Keratinocyte (primary cell): ENCODE measurements around the gene PTPN13. TPM values are rescaled to one million over a fixed set of nuclear protein-coding genes. Genes with fewer than 3 reads are reported as not detected.

Experiments
- DNase-seq: peaks from one replicate; pipeline ENCODE4 v3.0.0-alpha.2; 2011; ENCODE audit warnings: low read depth, missing footprints, low spot score
- FAIRE-seq: peaks from 2 replicates; lab custom pipeline; 2011; peaks lifted over from hg19 to GRCh38; lab: Jason Lieb, UNC
- H2AFZ ChIP-seq: 2 replicates; pipeline ENCODE4 v1.6.0; 2012; ENCODE audit warnings: low read length, control low read depth, inconsistent platforms; ENCODE audit not compliant: control insufficient read depth
- H3K27ac ChIP-seq: 2 replicates; pipeline ENCODE4 v1.5.1; 2011; ENCODE audit warnings: low read length; ENCODE audit not compliant: control insufficient read depth, insufficient read depth
- H3K27me3 ChIP-seq: 3 replicates; pipeline ENCODE4 v1.6.0; 2011; ENCODE audit warnings: low read length; ENCODE audit not compliant: control insufficient read depth, insufficient read depth; ENCODE audit errors: extremely low read depth
- H3K36me3 ChIP-seq, 2 experiments: 2 replicates in 1 of 2; 3 replicates in 1 of 2; pipeline ENCODE4 v1.5.1; 2011; ENCODE audit warnings: low read length in 2 of 2, mild to moderate bottlenecking in 1 of 2; ENCODE audit not compliant: control insufficient read depth in 2 of 2, insufficient read depth in 2 of 2; ENCODE audit errors: extremely low read depth in 1 of 2
- H3K4me1 ChIP-seq: 3 replicates; pipeline ENCODE4 v1.5.1; 2011; ENCODE audit warnings: low read length; ENCODE audit not compliant: control insufficient read depth, insufficient read depth; ENCODE audit errors: extremely low read depth
- H3K4me2 ChIP-seq: 3 replicates; pipeline ENCODE4 v1.6.0; 2011; ENCODE audit warnings: low read depth, low read length; ENCODE audit not compliant: control insufficient read depth, insufficient read depth; ENCODE audit errors: extremely low read depth
- H3K4me3 ChIP-seq, 3 experiments: fragments of 200-600 bp in 1 of 3; sonication (generic) in 1 of 3; 2 replicates in 2 of 3; 3 replicates in 1 of 3; pipeline ENCODE4 v1.5.1; 2011 to 2016; ENCODE audit warnings: low read length in 3 of 3, mild to moderate bottlenecking in 3 of 3, control low read depth in 2 of 3, inconsistent platforms in 1 of 3, low read depth in 1 of 3, mixed read lengths in 1 of 3, mixed run types in 1 of 3, moderate library complexity in 1 of 3; ENCODE audit not compliant: control insufficient read depth in 2 of 3, insufficient read depth in 2 of 3; ENCODE audit errors: extremely low read depth in 1 of 3
- H3K79me2 ChIP-seq: 2 replicates; pipeline ENCODE4 v1.6.0; 2012; ENCODE audit warnings: low read length; ENCODE audit not compliant: control insufficient read depth, insufficient read depth
- H3K9ac ChIP-seq: 3 replicates; pipeline ENCODE4 v1.6.0; 2011; ENCODE audit warnings: low read length; ENCODE audit not compliant: control insufficient read depth, insufficient read depth; ENCODE audit errors: extremely low read depth
- H3K9me1 ChIP-seq: 3 replicates; pipeline ENCODE4 v1.6.0; 2011; ENCODE audit warnings: low read length; ENCODE audit not compliant: control insufficient read depth, insufficient read depth; ENCODE audit errors: extremely low read depth
- H3K9me3 ChIP-seq: 2 replicates; pipeline ENCODE4 v1.5.1; 2012; ENCODE audit warnings: low read depth, low read length; ENCODE audit not compliant: control insufficient read depth
- H4K20me1 ChIP-seq: 3 replicates; pipeline ENCODE4 v1.6.0; 2011; ENCODE audit warnings: low read length; ENCODE audit not compliant: control insufficient read depth, insufficient read depth; ENCODE audit errors: extremely low read depth
- CTCF ChIP-seq, 3 experiments: IDR thresholded peaks in 1 of 3; conservative IDR thresholded peaks in 1 of 3; optimal IDR thresholded peaks in 1 of 3; 2 replicates in 2 of 3; 3 replicates in 1 of 3; pipeline versions ENCODE3 to v1.5.1; 2011; ENCODE audit warnings: low read length in 3 of 3, mild to moderate bottlenecking in 3 of 3, moderate library complexity in 2 of 3, control low read depth in 1 of 3, inconsistent platforms in 1 of 3; ENCODE audit not compliant: insufficient read depth in 2 of 3; ENCODE audit errors: extremely low read depth in 1 of 3
- EZH2 ChIP-seq: IDR thresholded peaks from one replicate; pipeline ENCODE4 v1.6.1; 2012; ENCODE audit warnings: inconsistent platforms, mild to moderate bottlenecking, low read length, moderate library complexity
- dilution Hi-C: fragments of 300-500 bp; cut with MboI; formaldehyde crosslinking; loops from one replicate; pipeline ENCODE4 v1.7.0; 2020; ENCODE audit warnings: low sequenced_read_pairs; ENCODE audit not compliant: extremely low pct_ligation_motif_present
- polyA plus RNA-seq, 5 experiments: library from polyadenylated mRNA; depleted of rRNA in 3 of 5; stranded (reverse) in 3 of 5; stranded (forward) in 1 of 5; unstranded in 1 of 5; fragments of >200 nt; gene quantifications; 1 replicate in 1 of 5; 2 replicates in 3 of 5; 3 replicates in 1 of 5; pipeline versions ENCODE4 v1.2.1 to v1.2.3, GENCODE V29; 2011 to 2012; ENCODE audit warnings: missing spikeins in 2 of 5, low read depth in 1 of 5, low replicate concordance in 1 of 5

PTPN13 gene
- polyA plus RNA-seq, 1 donor (not counting 4 experiments of a cell fraction or from before 2014, with no cell fraction given), result 37.6 TPM

- no peak for TF ChIP-seq EZH2
- TF ChIP-seq CTCF (optimal IDR thresholded peaks at IDR 0.05 in 1 of 3, IDR thresholded peaks at IDR 0.05 in 1 of 3, conservative IDR thresholded peaks at IDR 0.05 in 1 of 3; ENCODE audit: extremely low read depth in 1 of 3, insufficient read depth in 2 of 3, low read length in 3 of 3), result no peak
These were observed 216.7 kb downstream of the PTPN13 start for GRCh38 chr4:86810847-86811246.

GRCh38 chr4:86815653-86816052, 221.5 kb downstream of the PTPN13 start:
- no peak overlapping the region for H3K4me3 ChIP-seq
- H3K4me2 ChIP-seq, result no peak overlapping the region
- no peaks in the 10 kb centered on the region for H3K79me2 ChIP-seq
- no peak for TF ChIP-seq CTCF (optimal IDR thresholded peaks at IDR 0.05 in 1 of 3, IDR thresholded peaks at IDR 0.05 in 1 of 3, conservative IDR thresholded peaks at IDR 0.05 in 1 of 3; ENCODE audit: extremely low read depth in 1 of 3, insufficient read depth in 2 of 3, low read length in 3 of 3)
- no peak for TF ChIP-seq EZH2
- H3K4me1 ChIP-seq, result peaks cover 4% of the 10 kb centered on the region
- no peak overlapping the region for H3K27ac ChIP-seq
- no peak overlapping the region for H2AFZ ChIP-seq
- peaks cover 10 to 23% of the 10 kb centered on the region in 2 experiments for H3K36me3 ChIP-seq
- H3K9me3 ChIP-seq, result no peaks in the 10 kb centered on the region
- dilution Hi-C loops, result no loop called here
- H3K9me1 ChIP-seq, result no peaks in the 10 kb centered on the region
- no peaks in the 10 kb centered on the region for H3K27me3 ChIP-seq
- FAIRE-seq (no peak), DNase-seq (no peak)
- no peaks in the 10 kb centered on the region for H4K20me1 ChIP-seq
- no peak overlapping the region for H3K9ac ChIP-seq

More at GRCh38 chr4:86810847-86811246, 216.7 kb downstream of the PTPN13 start:
- dilution Hi-C loops, result no loop called here
- Histone ChIP-seq H3K4me3 (no peak overlapping the region), H3K36me3 (peaks cover 15 to 30% of the 10 kb centered on the region in 2 experiments), H3K4me2 (no peak overlapping the region), H4K20me1 (no peaks in the 10 kb centered on the region), H2AFZ (no peak overlapping the region), H3K9me1 (no peaks in the 10 kb centered on the region), H3K79me2 (no peaks in the 10 kb centered on the region), H3K9me3 (no peaks in the 10 kb centered on the region), H3K4me1 (no peaks in the 10 kb centered on the region), H3K27me3 (no peaks in the 10 kb centered on the region), H3K9ac (no peak overlapping the region), H3K27ac (no peak overlapping the region)
- no peak for DNase-seq
- no peak for FAIRE-seq
